Small intestine (tissue), 7 donors: ENCODE data around the gene SLC66A2. TPM values are rescaled to one million over a fixed set of nuclear protein-coding genes. Genes with fewer than 3 reads are reported as not detected.

Experiments used
- DNase-seq, 2 donors: peaks; one replicate each; pipeline versions ENCODE4 v3.0.0 to v3.0.0-alpha.2; 2013
- FAIRE-seq: peaks from 2 replicates; lab custom pipeline; 2012; peaks lifted over from hg19 to GRCh38; lab: Jason Lieb, UNC
- H3K27ac ChIP-seq, 3 donors: one replicate each; pipeline ENCODE4 v1.5.1; 2013; ENCODE audit warnings: low read length in 2 of 3, mild to moderate bottlenecking in 2 of 3, control low read depth in 1 of 3, inconsistent platforms in 1 of 3, low read depth in 1 of 3, moderate library complexity in 1 of 3
- H3K27me3 ChIP-seq, 3 donors: one replicate each; pipeline ENCODE4 v1.6.1; 2013; ENCODE audit warnings: low read length in 3 of 3, inconsistent platforms in 1 of 3; ENCODE audit not compliant: control insufficient read depth in 3 of 3, insufficient read depth in 3 of 3
- H3K36me3 ChIP-seq, 3 donors: one replicate each; pipeline ENCODE4 v1.6.1; 2013; ENCODE audit warnings: low read length in 3 of 3, inconsistent platforms in 1 of 3, low read depth in 1 of 3, mild to moderate bottlenecking in 1 of 3, moderate library complexity in 1 of 3; ENCODE audit not compliant: control insufficient read depth in 3 of 3, insufficient read depth in 2 of 3
- H3K4me1 ChIP-seq, 3 donors: one replicate each; pipeline ENCODE4 v1.6.1; 2013; ENCODE audit warnings: low read length in 2 of 3, inconsistent platforms in 1 of 3, low read depth in 1 of 3, mild to moderate bottlenecking in 1 of 3, moderate library complexity in 1 of 3; ENCODE audit not compliant: control insufficient read depth in 3 of 3, insufficient read depth in 2 of 3
- H3K4me3 ChIP-seq, 3 donors: one replicate each; pipeline ENCODE4 v1.5.1; 2013; ENCODE audit warnings: low read length in 3 of 3, control low read depth in 1 of 3, inconsistent platforms in 1 of 3, low read depth in 1 of 3, mild to moderate bottlenecking in 1 of 3, moderate library complexity in 1 of 3
- H3K9me3 ChIP-seq, 2 donors: one replicate each; pipeline ENCODE4 v1.6.1; 2013; ENCODE audit warnings: low read depth in 1 of 2, low read length in 1 of 2; ENCODE audit not compliant: control insufficient read depth in 2 of 2, insufficient read depth in 1 of 2
- WGBS, 3 donors: extraction: QIAGEN DNeasy Blood & Tissue Kit; methylation state at CpG; one replicate each; pipeline ENCODE4 v1.1.7; 2013; 5-methylcytosine and 5-hydroxymethylcytosine counted together
- polyA plus RNA-seq, 4 donors: library from polyadenylated mRNA; stranded (reverse) in 3 of 4; unstranded in 1 of 4; fragments of 200-250 nt in 3 of 4; fragments of 120-200 nt in 1 of 4; gene quantifications; one replicate each; pipeline versions ENCODE4 v1.2.1 to v1.2.3, GENCODE V29; 2013
- donor health status: healthy with polysubstance abuse.
- donor health status: control.
- donor health status: control.
- donor health status: Bipolar disorder and iron deficiency.
- donor health status: healthy.

The SLC66A2 gene
- polyA plus RNA-seq, 4 donors, result 15.0 to 30.3 (median 17.8) TPM

- WGBS, 3 donors, result 49 to 70% (median 63%) methylated on average over 14 of the region's 14 CpGs
- FAIRE-seq (no peak), DNase-seq (no peak)
- H3K4me1 ChIP-seq, result no peaks in the 10 kb centered on the region
- H3K9me3 ChIP-seq, result no peaks in the 10 kb centered on the region
- no peak overlapping the region for H3K27ac ChIP-seq
- H3K36me3 ChIP-seq, result no peaks in the 10 kb centered on the region
- no peak overlapping the region for H3K4me3 ChIP-seq
- H3K27me3 ChIP-seq, result peaks cover 0 to 3% (median 0%) of the 10 kb centered on the region in 3 donors
Observed at GRCh38 chr18:79857082-79857671, 94.3 kb downstream of the SLC66A2 start.

- no peak overlapping the region for H3K4me3 ChIP-seq
- H3K36me3 ChIP-seq, result no peaks in the 10 kb centered on the region
- DNase-seq (peak in 1 of 2 donors; percentile 32), FAIRE-seq (no peak)
- peaks cover 0 to 3% (median 0%) of the 10 kb centered on the region in 3 donors for H3K27me3 ChIP-seq
- no peaks in the 10 kb centered on the region for H3K9me3 ChIP-seq
- WGBS, 3 donors, result 38 to 61% (median 52%) methylated on average over 26 of the region's 26 CpGs
- H3K27ac ChIP-seq, result no peak overlapping the region
- H3K4me1 ChIP-seq, result no peaks in the 10 kb centered on the region
Observed at GRCh38 chr18:79856119-79857007, 95.1 kb downstream of the SLC66A2 start.

GRCh38 chr18:79855147-79855933 is 96.1 kb downstream of the SLC66A2 start:
- DNase-seq, result no peak
- H3K36me3 ChIP-seq, result no peaks in the 10 kb centered on the region
- H3K4me1 ChIP-seq, result no peaks in the 10 kb centered on the region
- no peaks in the 10 kb centered on the region for H3K9me3 ChIP-seq
- H3K27me3 ChIP-seq, result peaks cover 0 to 3% (median 0%) of the 10 kb centered on the region in 3 donors
- H3K27ac ChIP-seq, result no peak overlapping the region
- WGBS, 3 donors, result 73 to 80% (median 76%) methylated on average over 17 of the region's 17 CpGs
- H3K4me3 ChIP-seq, result no peak overlapping the region
- no peak for FAIRE-seq

GRCh38 chr18:79853993-79854364 is 97.5 kb downstream of the SLC66A2 start:
- peaks cover 0 to 2% of the 10 kb centered on the region in 2 donors for H3K9me3 ChIP-seq
- FAIRE-seq (no peak), DNase-seq (no peak)
- H3K4me3 ChIP-seq, result no peak overlapping the region
- H3K4me1 ChIP-seq, result no peaks in the 10 kb centered on the region
- H3K27me3 ChIP-seq, result peaks cover 0 to 3% (median 0%) of the 10 kb centered on the region in 3 donors
- H3K36me3 ChIP-seq, result no peaks in the 10 kb centered on the region
- H3K27ac ChIP-seq, result no peak overlapping the region
- WGBS, 3 donors, result 82 to 87% (median 86%) methylated on average over 14 to 15 of the region's 15 CpGs

GRCh38 chr18:79853303-79853992 is 98.0 kb downstream of the SLC66A2 start:
- H3K4me3 ChIP-seq, result no peak overlapping the region
- 76 to 80% (median 78%) methylated on average over 23 to 26 of the region's 26 CpGs for WGBS, 3 donors
- no peaks in the 10 kb centered on the region for H3K4me1 ChIP-seq
- peaks cover 0 to 2% of the 10 kb centered on the region in 2 donors for H3K9me3 ChIP-seq
- H3K27ac ChIP-seq, result no peak overlapping the region
- H3K36me3 ChIP-seq, result no peaks in the 10 kb centered on the region
- FAIRE-seq (no peak), DNase-seq (no peak)
- peaks cover 0 to 3% (median 0%) of the 10 kb centered on the region in 3 donors for H3K27me3 ChIP-seq

GRCh38 chr18:79852561-79853302 is 98.7 kb downstream of the SLC66A2 start:
- WGBS, 3 donors, result 83 to 87% (median 83%) methylated on average over 33 of the region's 33 CpGs
- no peaks in the 10 kb centered on the region for H3K36me3 ChIP-seq
- H3K27ac ChIP-seq, result no peak overlapping the region
- FAIRE-seq (no peak), DNase-seq (no peak)
- peaks cover 0 to 3% (median 0%) of the 10 kb centered on the region in 3 donors for H3K27me3 ChIP-seq
- H3K4me3 ChIP-seq, result no peak overlapping the region
- peaks cover 0 to 2% of the 10 kb centered on the region in 2 donors for H3K9me3 ChIP-seq
- H3K4me1 ChIP-seq, result no peaks in the 10 kb centered on the region
